GM20000 (cell line): ENCODE results near the gene DAND5.

Experiments used
- DNase-seq: peaks from one replicate; pipeline ENCODE4 v3.0.0; 2012; ENCODE audit warnings: low spot score
- TF ChIP-seq, protein P1 (sequence below): IDR thresholded peaks from 2 replicates; pipeline ENCODE4 v1.5.1; 2012; ENCODE audit warnings: mild to moderate bottlenecking, control low read depth; ENCODE audit errors: extremely low read depth, missing control alignments

DAND5 gene

DNA sequence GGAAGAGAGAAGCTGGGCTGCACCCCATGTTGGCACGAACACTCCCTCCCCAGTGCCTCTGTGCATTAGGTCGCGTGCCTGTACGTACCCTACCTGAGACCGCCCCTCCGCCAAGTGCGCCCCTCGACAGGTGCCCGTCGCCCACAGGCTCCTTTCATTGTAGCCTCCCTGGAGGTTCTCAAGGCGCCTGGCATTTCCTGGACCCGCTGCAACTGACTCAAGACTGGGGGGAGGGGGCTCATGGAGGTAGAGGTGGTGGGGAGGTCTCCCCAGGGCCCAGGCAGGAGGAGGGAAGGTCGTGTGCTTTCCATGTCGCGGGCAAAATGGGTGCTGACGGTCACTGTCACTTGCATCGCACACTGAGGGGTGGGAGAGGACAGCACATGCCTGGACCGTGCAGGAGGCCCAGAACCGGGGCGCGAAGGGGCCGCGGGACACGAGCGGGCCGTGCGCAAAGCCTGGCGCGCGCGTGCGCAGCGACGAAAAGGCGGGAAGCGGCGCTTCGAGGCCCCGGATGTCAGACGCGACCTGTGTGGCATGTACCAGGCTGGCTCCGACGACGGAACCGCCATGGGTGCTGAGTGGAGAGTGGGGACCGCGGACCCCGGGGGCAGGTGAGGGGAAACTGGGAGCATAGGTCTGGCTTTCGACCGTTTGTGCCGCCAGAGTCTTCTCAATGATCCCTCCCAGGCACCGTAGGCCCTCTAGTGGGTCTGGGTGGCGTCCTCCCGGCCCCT is 42.4 kb downstream of the DAND5 start:
- TF ChIP-seq, protein P1, sequence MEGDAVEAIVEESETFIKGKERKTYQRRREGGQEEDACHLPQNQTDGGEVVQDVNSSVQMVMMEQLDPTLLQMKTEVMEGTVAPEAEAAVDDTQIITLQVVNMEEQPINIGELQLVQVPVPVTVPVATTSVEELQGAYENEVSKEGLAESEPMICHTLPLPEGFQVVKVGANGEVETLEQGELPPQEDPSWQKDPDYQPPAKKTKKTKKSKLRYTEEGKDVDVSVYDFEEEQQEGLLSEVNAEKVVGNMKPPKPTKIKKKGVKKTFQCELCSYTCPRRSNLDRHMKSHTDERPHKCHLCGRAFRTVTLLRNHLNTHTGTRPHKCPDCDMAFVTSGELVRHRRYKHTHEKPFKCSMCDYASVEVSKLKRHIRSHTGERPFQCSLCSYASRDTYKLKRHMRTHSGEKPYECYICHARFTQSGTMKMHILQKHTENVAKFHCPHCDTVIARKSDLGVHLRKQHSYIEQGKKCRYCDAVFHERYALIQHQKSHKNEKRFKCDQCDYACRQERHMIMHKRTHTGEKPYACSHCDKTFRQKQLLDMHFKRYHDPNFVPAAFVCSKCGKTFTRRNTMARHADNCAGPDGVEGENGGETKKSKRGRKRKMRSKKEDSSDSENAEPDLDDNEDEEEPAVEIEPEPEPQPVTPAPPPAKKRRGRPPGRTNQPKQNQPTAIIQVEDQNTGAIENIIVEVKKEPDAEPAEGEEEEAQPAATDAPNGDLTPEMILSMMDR, result no peak
- peak; percentile 55 for DNase-seq

- DNase-seq, result no peak
These were observed 43.0 kb downstream of the DAND5 start for GRCh38 chr19:13012390-13012689.

DNA sequence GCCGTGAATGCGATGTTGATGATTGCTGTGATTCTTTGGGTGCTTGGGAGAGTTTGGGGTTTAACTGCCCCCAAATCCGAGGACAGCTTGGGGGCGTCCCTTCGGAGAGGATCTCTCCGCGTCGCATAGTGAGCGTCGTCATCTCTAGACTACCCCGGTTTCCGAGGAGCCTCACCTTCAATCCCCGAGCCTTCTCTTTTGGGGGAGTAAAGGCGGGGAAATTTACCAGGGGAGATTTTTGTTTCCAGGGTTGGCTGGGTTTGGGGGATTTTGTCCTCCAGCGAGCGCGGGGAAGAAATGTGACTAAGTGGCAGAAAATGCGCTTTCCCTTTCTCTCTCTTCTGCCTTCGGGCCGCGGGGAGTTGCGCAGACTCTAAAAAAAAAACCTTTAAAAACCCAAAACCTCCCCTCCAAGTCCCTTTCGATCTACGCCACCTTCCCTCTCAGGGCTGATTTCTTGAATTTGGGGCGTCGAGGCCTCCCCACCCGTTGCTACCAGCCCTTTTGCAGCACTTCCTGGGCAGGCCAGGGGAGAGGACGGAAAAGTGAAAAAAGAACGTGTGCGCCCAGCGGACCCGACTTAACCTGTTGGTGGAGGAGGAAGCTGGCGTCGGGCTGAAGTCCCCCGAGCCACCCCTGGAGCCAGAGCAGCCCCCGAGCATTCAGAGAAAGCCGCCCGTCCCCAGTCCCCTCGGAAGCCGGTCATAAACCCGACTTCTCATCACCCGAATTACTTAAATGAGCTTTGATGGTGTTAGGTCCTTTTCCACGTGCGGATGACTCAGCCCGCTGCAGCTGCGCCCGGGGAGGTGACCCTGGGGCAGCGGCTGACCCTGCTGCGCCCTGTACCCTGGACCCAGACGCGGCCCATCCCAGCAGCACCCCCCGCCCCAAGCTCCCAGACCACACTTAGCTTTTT is 43.6 kb downstream of the DAND5 start:
- DNase-seq, result peak; percentile 80
- TF ChIP-seq, protein P1, result no peak

More at GRCh38 chr19:13012390-13012689, 43.0 kb downstream of the DAND5 start:
- TF ChIP-seq, protein P1, result no peak

DNA sequence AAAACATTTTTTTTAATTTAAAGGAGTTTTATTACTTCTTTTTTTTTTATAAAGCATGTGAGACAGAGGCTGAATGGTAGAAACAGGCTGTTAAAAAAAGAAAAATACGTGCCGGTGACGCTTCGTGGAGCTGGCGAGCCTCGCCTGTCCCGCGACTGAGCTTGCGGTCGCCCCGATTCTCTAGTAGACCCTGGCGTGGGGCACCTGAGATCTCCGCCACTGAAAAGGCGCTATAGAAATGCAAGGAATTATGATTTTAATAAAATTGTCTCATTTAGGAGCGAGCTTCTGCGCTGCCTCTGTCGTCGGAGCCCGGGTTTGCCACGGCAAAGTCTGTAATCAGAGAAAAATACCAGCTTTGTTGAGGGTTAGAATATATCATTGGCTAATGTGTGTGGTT is 44.3 kb downstream of the DAND5 start:
- TF ChIP-seq, protein P1, result no peak
- peak; percentile 23 for DNase-seq

GRCh38 chr19:13014101-13014920 is 44.9 kb downstream of the DAND5 start:
- TF ChIP-seq, protein P1, result no peak
- peak; percentile 27 for DNase-seq

DNA sequence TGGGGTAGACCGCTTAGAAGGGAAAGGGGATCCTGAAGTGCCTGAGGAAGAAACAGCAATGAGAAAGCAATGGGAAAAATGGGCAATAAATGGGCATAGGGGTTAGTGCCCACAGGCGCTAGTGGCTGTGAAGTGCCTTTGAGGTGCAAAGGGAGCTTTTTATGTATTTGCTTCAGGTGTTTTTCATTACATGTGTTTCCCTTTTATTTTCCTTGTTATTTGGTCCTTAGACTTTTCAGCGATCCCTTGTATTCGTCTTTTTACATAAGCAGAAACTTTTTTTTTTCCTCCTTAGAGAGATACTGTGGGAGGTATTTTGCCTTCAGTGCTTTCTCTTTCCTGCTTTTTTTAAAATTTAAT is 45.5 kb downstream of the DAND5 start:
- TF ChIP-seq, protein P1, result no peak
- DNase-seq, result no peak
